ENCODE measurements around the gene B3GALT5.

B3GALT5 gene

DNA sequence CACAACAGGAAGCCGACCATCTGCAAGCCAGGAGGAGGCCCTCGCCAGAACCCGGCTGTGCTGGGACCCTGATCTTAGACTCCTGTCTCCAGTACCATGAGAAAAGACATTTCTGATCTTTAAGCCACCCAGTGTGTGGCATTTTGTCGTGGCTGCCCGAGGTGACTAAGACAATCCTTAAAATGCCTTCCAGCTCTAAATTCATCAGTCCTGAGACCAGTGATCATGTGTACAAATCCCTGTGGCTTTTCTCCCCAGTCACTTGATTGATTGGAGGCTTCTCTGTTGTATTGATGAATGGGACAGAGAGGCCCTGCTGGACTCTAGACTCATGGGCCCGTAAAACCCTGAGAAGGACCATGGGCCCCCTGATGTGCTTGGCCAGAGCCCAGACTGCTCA, 36.1 kb downstream of the B3GALT5 start:
- DNase-seq = no peak

DNA sequence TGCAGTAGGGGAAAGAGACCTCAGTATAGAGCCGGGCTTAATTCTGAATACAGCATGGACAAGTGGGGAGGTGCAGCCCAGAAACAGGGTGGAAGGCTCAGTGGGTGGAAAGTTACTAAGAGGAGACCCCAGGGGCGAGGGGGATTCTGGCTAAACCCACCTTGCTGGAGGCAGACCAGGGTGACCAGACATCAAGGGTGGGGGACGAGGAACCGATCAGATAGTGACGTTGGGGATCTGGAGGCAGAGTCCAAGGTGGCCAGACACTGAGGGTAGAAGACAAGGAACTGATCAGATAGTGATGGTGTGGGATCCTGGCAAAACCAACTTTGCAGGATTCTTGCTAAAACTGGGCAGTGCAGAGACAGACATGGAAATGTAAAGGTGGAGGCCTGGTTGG, 36.8 kb downstream of the B3GALT5 start:
- DNase-seq = no peak

- DNase-seq = no peak
Measured at GRCh38 chr21:39650306-39650705, 37.6 kb downstream of the B3GALT5 start.

- DNase-seq = no peak
Measured at GRCh38 chr21:39650801-39651200, 38.1 kb downstream of the B3GALT5 start.

- DNase-seq = no peak
Measured at GRCh38 chr21:39651206-39651605, 38.5 kb downstream of the B3GALT5 start.

DNA sequence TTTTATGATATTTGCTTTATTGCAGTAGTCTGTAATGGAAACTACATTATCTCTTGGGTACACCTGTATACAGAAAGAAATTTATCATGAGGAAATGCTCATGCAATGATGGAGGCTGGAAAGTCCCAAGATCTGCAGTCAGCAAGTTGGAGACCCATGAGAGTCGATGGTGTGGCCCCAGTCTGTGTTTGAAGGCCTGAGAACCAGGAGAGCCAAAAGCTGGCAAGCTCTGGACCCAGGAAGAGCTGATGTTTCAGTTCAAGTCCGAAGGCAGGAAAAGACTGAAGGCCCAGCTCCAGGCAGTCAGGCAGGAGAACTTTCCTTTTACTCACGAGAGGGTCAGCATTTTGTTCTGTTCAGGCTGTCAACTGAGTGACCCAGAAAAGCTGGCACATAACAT, 42.2 kb downstream of the B3GALT5 start:
- no peak for DNase-seq

- no peak for DNase-seq
Measured at GRCh38 chr21:39655589-39655988, 42.8 kb downstream of the B3GALT5 start.

- DNase-seq = no peak
Measured at GRCh38 chr21:39656209-39656608, 43.5 kb downstream of the B3GALT5 start.

- no peak for DNase-seq
Measured at GRCh38 chr21:39657091-39657689, 44.5 kb downstream of the B3GALT5 start.

DNA sequence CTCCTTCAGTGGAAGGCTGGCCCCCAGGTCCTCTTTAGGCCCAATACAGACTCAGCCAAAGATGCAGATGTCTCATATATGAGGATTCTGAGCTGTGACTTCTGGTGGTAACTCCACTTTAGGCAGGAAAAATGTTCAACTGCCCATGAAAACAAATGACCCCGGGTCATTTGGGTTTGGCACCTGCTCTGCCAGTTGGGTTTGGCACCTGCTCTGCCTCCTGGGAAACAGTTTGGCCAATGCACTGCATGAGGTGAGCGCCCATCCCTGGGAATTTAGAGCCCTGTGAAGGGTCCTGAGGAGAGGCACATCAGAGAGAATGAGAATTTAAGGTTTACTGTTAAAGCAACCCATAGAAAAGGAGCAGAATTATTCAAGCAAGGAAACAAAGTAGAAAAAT, 45.3 kb downstream of the B3GALT5 start:
- no peak for DNase-seq

DNA sequence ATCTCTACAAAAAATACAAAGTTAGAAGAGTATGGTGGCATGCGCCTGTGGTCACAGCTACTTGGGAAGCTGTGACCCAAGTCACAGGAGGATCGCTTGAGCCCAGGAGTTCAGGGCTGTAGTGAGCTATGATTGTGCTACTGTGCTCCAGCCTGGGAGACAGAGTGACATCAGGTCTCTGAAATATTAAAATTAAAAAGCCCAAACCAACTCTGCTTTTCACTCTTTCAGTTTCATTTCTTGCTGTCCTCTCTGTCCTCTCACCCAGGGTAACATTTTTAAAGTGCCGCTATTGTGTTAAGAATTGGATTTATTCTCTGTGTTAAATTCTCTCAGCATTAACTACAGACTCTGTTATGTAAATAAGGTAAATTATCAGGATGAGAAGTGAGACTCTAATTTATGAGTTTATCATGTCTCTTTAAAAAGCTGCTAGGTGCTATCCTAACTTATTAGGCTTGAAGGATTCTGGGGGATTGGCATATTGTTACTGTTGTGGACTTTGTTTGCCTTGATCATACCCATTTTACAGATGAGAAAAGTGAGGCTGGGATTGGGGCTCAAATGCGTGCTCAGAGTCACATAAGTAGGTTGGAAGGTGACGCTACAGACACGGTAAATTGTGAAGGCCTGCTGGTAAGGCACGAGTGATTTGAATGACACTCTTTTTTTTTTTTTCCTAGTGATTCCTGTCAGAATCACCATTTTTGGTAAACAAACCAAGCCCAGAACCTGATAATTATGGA, 46.5 kb downstream of the B3GALT5 start:
- DNase-seq = no peak

GRCh38 chr21:39660191-39660980, 47.6 kb downstream of the B3GALT5 start:
- DNase-seq = peak; percentile 62

DNA sequence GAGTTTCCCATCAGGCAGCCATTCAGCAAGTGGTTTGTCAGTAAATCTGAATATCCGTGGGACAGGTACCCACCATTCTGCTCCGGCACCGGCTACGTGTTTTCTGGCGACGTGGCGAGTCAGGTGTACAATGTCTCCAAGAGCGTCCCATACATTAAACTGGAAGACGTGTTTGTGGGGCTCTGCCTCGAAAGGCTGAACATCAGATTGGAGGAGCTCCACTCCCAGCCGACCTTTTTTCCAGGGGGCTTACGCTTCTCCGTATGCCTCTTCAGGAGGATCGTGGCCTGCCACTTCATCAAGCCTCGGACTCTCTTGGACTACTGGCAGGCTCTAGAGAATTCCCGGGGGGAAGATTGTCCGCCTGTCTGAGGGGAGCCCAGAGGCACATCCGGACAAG, 48.4 kb downstream of the B3GALT5 start:
- no peak for DNase-seq

DNA sequence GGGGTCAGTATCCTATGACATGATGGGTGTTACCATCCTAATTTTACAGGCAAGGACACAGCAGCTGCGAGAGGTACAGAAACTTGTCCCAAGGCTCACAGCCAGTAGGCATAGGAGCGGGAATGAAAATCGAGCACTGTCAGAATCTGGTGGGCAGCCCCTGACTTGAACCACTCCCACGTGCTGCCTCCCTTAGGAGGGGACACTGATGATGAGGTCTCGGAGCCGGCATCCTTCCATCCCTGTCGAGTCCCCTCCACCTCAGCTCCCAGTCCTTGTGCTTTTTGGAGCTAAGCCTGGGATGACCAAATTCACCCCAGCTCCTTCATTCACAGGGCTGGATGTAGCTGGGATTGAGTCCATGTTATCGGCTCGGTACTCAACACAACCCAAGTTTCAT, 49.0 kb downstream of the B3GALT5 start:
- no peak for DNase-seq

- DNase-seq = no peak
Measured at GRCh38 chr21:39662411-39662953, 49.7 kb downstream of the B3GALT5 start.

- DNase-seq = no peak
Measured at GRCh38 chr21:39663066-39663465, 50.3 kb downstream of the B3GALT5 start.

GRCh38 chr21:39663742-39664492, 51.2 kb downstream of the B3GALT5 start:
- no peak for DNase-seq

DNA sequence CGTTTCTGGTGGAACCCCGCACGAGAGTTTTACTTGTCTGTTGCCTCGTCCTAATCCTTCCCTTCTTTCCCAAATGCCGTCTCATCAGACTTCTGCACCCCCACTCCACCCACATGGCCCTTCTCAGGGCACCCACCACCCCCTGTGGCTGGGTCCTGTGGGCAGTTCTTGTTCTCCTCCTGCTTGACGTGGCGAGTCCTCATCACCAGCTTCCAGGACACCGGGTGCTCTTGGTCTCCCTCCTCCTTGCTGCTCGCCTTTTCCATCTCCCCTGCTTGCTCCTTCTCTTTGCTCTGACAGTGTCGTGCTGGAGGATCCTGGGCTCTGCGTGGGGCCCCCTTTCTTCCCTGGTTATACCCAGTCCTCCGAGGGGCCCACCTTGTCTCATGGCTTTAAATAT, 51.8 kb downstream of the B3GALT5 start:
- DNase-seq = no peak

DNA sequence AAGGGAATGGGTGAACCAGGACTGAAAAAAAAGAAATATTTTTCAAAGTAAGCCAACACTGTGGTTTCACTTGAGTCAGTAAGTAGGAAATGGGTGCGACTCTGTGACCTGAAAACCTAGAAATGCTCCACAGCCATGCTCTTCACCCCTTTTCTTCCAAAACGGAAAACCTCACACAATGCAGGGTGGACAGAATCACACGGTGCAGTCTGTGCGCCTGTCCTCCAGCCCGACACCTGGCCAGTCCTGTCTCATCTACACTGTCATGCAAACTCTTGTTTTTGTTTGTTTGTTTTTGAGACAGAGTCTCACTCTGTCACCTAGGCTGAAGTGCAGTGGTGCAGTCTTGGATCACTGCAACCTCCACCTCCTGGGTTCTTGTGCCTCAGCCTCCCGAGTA, 53.3 kb downstream of the B3GALT5 start:
- DNase-seq = no peak

GRCh38 chr21:39666681-39667315, 54.1 kb downstream of the B3GALT5 start:
- no peak for DNase-seq

DNA sequence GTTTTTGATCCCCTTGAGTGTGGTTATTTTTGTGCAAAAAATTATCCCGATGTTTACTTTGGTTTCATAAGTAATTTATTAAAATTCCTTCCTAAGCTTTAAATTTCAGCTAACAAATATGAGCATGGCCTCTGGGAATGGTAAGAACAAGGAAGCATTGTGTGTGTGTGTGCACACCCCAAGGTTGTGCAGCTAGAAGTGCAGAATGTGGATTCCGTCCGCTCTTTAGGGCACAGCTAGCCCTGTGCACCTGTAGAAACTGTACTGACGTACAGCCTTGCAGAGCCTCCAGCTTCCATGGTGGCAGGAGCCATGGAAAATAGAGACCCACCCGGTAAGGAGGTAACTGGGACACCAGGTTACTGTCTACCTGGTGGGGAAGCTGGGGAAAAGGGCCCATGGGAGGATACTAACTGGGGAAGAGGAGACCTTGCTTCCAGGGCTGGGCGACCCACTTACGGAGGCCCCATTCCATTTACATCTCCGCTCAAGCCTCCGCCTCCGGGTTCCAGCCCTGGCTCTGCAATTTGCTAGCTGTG, 54.7 kb downstream of the B3GALT5 start:
- no peak for DNase-seq

GRCh38 chr21:39668369-39668768, 55.6 kb downstream of the B3GALT5 start:
- no peak for DNase-seq

All from NCI-H774 (cell line).